ENCODE measurements around the gene CLCN3.

DNA sequence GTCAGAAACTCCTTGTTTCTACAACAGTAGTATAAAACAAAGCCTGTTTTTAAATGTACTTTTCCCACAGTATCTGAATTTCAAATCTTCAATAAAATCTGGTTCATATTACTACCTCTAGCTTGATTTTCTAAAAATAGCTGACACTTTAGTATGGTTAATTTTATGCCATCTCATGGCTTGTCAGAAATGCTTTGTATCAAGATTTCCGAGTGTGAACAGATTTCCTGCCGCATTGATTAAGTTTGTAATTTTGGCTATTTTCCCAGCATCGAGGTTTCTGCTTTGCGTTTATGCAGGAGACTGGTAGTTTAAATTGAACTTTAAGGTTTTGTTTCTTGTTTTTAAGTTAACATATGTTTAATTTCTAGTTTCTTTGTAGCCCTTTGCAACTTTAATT, 44.2 kb downstream of the CLCN3 start:
- TF ChIP-seq, protein P1, sequence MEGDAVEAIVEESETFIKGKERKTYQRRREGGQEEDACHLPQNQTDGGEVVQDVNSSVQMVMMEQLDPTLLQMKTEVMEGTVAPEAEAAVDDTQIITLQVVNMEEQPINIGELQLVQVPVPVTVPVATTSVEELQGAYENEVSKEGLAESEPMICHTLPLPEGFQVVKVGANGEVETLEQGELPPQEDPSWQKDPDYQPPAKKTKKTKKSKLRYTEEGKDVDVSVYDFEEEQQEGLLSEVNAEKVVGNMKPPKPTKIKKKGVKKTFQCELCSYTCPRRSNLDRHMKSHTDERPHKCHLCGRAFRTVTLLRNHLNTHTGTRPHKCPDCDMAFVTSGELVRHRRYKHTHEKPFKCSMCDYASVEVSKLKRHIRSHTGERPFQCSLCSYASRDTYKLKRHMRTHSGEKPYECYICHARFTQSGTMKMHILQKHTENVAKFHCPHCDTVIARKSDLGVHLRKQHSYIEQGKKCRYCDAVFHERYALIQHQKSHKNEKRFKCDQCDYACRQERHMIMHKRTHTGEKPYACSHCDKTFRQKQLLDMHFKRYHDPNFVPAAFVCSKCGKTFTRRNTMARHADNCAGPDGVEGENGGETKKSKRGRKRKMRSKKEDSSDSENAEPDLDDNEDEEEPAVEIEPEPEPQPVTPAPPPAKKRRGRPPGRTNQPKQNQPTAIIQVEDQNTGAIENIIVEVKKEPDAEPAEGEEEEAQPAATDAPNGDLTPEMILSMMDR (conservative IDR thresholded peaks at IDR 0.05; ENCODE audit: low read length), result no peak
- no peak for TF ChIP-seq EZH2phosphoT487 (IDR thresholded peaks at IDR 0.05; ENCODE audit: borderline replicate concordance, low read depth, low read length)

Measured in OCI-LY7 (cell line).